Measurements from ENCODE around the gene URB2. TPM values are rescaled to one million over a fixed set of nuclear protein-coding genes. Genes with fewer than 3 reads are reported as not detected.
"Not testable (repeated sequence)": the region's sequence is repeated elsewhere in the genome, so short reads cannot be mapped to it uniquely, and the experiment has no call there.

URB2 gene
- polyA plus RNA-seq, 1 donor, result 6.7 TPM

GRCh38 chr1:229593800-229594199 is 32.2 kb upstream of the URB2 start:
- no CpG with 5 or more reads among the region's 12 CpGs for WGBS (ENCODE audit: insufficient coverage, low lambda C conversion rate)
- H3K27ac ChIP-seq (ENCODE audit: low read length), result no peak overlapping the region

GRCh38 chr1:229594227-229595008 is 31.6 kb upstream of the URB2 start:
- no peak for DNase-seq
- H3K27me3 ChIP-seq (ENCODE audit: control insufficient read depth, insufficient read depth, low read length), result no peaks in the 10 kb centered on the region
- H3K9me3 ChIP-seq (ENCODE audit: control insufficient read depth, low read depth, low read length), result no peaks in the 10 kb centered on the region
- H3K27ac ChIP-seq (ENCODE audit: low read length), result no peak overlapping the region
- H3K36me3 ChIP-seq (ENCODE audit: control insufficient read depth, insufficient read depth, low read length), result peaks cover 20% of the 10 kb centered on the region
- no peak overlapping the region for H3K4me3 ChIP-seq (ENCODE audit: low read length)
- WGBS (ENCODE audit: insufficient coverage, low lambda C conversion rate), result no CpG with 5 or more reads among the region's 34 CpGs
- no peaks in the 10 kb centered on the region for H3K4me1 ChIP-seq (ENCODE audit: control insufficient read depth, insufficient read depth, low read length)

More at GRCh38 chr1:229593800-229594199, 32.2 kb upstream of the URB2 start:
- Histone ChIP-seq H3K36me3 (ENCODE audit: control insufficient read depth, insufficient read depth, low read length) (peaks cover 20% of the 10 kb centered on the region), H3K27me3 (ENCODE audit: control insufficient read depth, insufficient read depth, low read length) (no peaks in the 10 kb centered on the region), H3K4me1 (ENCODE audit: control insufficient read depth, insufficient read depth, low read length) (no peaks in the 10 kb centered on the region), H3K4me3 (ENCODE audit: low read length) (no peak overlapping the region), H3K9me3 (ENCODE audit: control insufficient read depth, low read depth, low read length) (no peaks in the 10 kb centered on the region)
- DNase-seq, result no peak

GRCh38 chr1:229595876-229596275 is 30.2 kb upstream of the URB2 start:
- H3K36me3 ChIP-seq (ENCODE audit: control insufficient read depth, insufficient read depth, low read length), result peaks cover 29% of the 10 kb centered on the region
- not testable (repeated sequence) for DNase-seq; H3K27me3 ChIP-seq (ENCODE audit: control insufficient read depth, insufficient read depth, low read length); H3K27ac ChIP-seq (ENCODE audit: low read length); H3K4me1 ChIP-seq (ENCODE audit: control insufficient read depth, insufficient read depth, low read length); H3K9me3 ChIP-seq (ENCODE audit: control insufficient read depth, low read depth, low read length); H3K4me3 ChIP-seq (ENCODE audit: low read length)
- WGBS (ENCODE audit: insufficient coverage, low lambda C conversion rate), result no CpG with 5 or more reads among the region's 7 CpGs

- 100% methylated on average over 2 of the region's 7 CpGs for whole genome bisulfite sequencing (ENCODE audit: insufficient coverage, low lambda C conversion rate)
- no peak for DNase-seq
- H3K27me3 ChIP-seq (ENCODE audit: control insufficient read depth, insufficient read depth, low read length), result no peaks in the 10 kb centered on the region
- H3K9me3 ChIP-seq (ENCODE audit: control insufficient read depth, low read depth, low read length), result no peaks in the 10 kb centered on the region
- peaks cover 38% of the 10 kb centered on the region for H3K36me3 ChIP-seq (ENCODE audit: control insufficient read depth, insufficient read depth, low read length)
- H3K4me3 ChIP-seq (ENCODE audit: low read length), result no peak overlapping the region
- no peaks in the 10 kb centered on the region for H3K4me1 ChIP-seq (ENCODE audit: control insufficient read depth, insufficient read depth, low read length)
- H3K27ac ChIP-seq (ENCODE audit: low read length), result no peak overlapping the region
Observed at GRCh38 chr1:229596925-229597699, 28.9 kb upstream of the URB2 start.

- 56% methylated on average over 1 of the region's 3 CpGs for WGBS (ENCODE audit: insufficient coverage, low lambda C conversion rate)
- H3K27ac ChIP-seq (ENCODE audit: low read length), result no peak overlapping the region
- no peaks in the 10 kb centered on the region for H3K27me3 ChIP-seq (ENCODE audit: control insufficient read depth, insufficient read depth, low read length)
- no peaks in the 10 kb centered on the region for H3K4me1 ChIP-seq (ENCODE audit: control insufficient read depth, insufficient read depth, low read length)
- H3K4me3 ChIP-seq (ENCODE audit: low read length), result no peak overlapping the region
- H3K9me3 ChIP-seq (ENCODE audit: control insufficient read depth, low read depth, low read length), result no peaks in the 10 kb centered on the region
- peaks cover 42% of the 10 kb centered on the region for H3K36me3 ChIP-seq (ENCODE audit: control insufficient read depth, insufficient read depth, low read length)
- no peak for DNase-seq
Observed at GRCh38 chr1:229597877-229598276, 28.2 kb upstream of the URB2 start.

- H3K9me3 ChIP-seq (ENCODE audit: control insufficient read depth, low read depth, low read length), result no peaks in the 10 kb centered on the region
- 100% methylated on average over 1 of the region's 3 CpGs for WGBS (ENCODE audit: insufficient coverage, low lambda C conversion rate)
- DNase-seq, result no peak
- no peaks in the 10 kb centered on the region for H3K27me3 ChIP-seq (ENCODE audit: control insufficient read depth, insufficient read depth, low read length)
- H3K4me3 ChIP-seq (ENCODE audit: low read length), result no peak overlapping the region
- peaks cover 43% of the 10 kb centered on the region for H3K36me3 ChIP-seq (ENCODE audit: control insufficient read depth, insufficient read depth, low read length)
- H3K4me1 ChIP-seq (ENCODE audit: control insufficient read depth, insufficient read depth, low read length), result no peaks in the 10 kb centered on the region
- H3K27ac ChIP-seq (ENCODE audit: low read length), result no peak overlapping the region
Observed at GRCh38 chr1:229599218-229599954, 26.7 kb upstream of the URB2 start.

- no peak overlapping the region for H3K27ac ChIP-seq (ENCODE audit: low read length)
Observed at GRCh38 chr1:229600229-229600628, 25.8 kb upstream of the URB2 start.

GRCh38 chr1:229603371-229604005 is 22.6 kb upstream of the URB2 start:
- DNase-seq, result no peak
- 83% methylated on average over 1 of the region's 7 CpGs for WGBS (ENCODE audit: insufficient coverage, low lambda C conversion rate)
- no peaks in the 10 kb centered on the region for H3K9me3 ChIP-seq (ENCODE audit: control insufficient read depth, low read depth, low read length)
- no peak overlapping the region for H3K27ac ChIP-seq (ENCODE audit: low read length)
- peaks cover 61% of the 10 kb centered on the region for H3K36me3 ChIP-seq (ENCODE audit: control insufficient read depth, insufficient read depth, low read length)
- H3K4me1 ChIP-seq (ENCODE audit: control insufficient read depth, insufficient read depth, low read length), result no peaks in the 10 kb centered on the region
- no peaks in the 10 kb centered on the region for H3K27me3 ChIP-seq (ENCODE audit: control insufficient read depth, insufficient read depth, low read length)
- no peak overlapping the region for H3K4me3 ChIP-seq (ENCODE audit: low read length)

More at GRCh38 chr1:229600229-229600628, 25.8 kb upstream of the URB2 start:
- H3K9me3 ChIP-seq (ENCODE audit: control insufficient read depth, low read depth, low read length), result no peaks in the 10 kb centered on the region
- no peak overlapping the region for H3K4me3 ChIP-seq (ENCODE audit: low read length)
- WGBS (ENCODE audit: insufficient coverage, low lambda C conversion rate), result 100% methylated on average over 2 of the region's 5 CpGs
- no peaks in the 10 kb centered on the region for H3K27me3 ChIP-seq (ENCODE audit: control insufficient read depth, insufficient read depth, low read length)
- no peaks in the 10 kb centered on the region for H3K4me1 ChIP-seq (ENCODE audit: control insufficient read depth, insufficient read depth, low read length)
- DNase-seq, result no peak
- peaks cover 46% of the 10 kb centered on the region for H3K36me3 ChIP-seq (ENCODE audit: control insufficient read depth, insufficient read depth, low read length)

- 89% methylated on average over 1 of the region's 2 CpGs for WGBS (ENCODE audit: insufficient coverage, low lambda C conversion rate)
- Histone ChIP-seq H3K4me1 (ENCODE audit: control insufficient read depth, insufficient read depth, low read length) (no peaks in the 10 kb centered on the region), H3K27ac (ENCODE audit: low read length) (no peak overlapping the region), H3K4me3 (ENCODE audit: low read length) (no peak overlapping the region), H3K36me3 (ENCODE audit: control insufficient read depth, insufficient read depth, low read length) (peaks cover 78% of the 10 kb centered on the region), H3K27me3 (ENCODE audit: control insufficient read depth, insufficient read depth, low read length) (no peaks in the 10 kb centered on the region), H3K9me3 (ENCODE audit: control insufficient read depth, low read depth, low read length) (no peaks in the 10 kb centered on the region)
- DNase-seq, result no peak
Observed at GRCh38 chr1:229607370-229607769, 18.7 kb upstream of the URB2 start.

GRCh38 chr1:229608590-229608989 is 17.5 kb upstream of the URB2 start:
- Histone ChIP-seq H3K27ac (ENCODE audit: low read length) (no peak overlapping the region), H3K36me3 (ENCODE audit: control insufficient read depth, insufficient read depth, low read length) (peaks cover 80% of the 10 kb centered on the region), H3K9me3 (ENCODE audit: control insufficient read depth, low read depth, low read length) (no peaks in the 10 kb centered on the region), H3K4me3 (ENCODE audit: low read length) (no peak overlapping the region), H3K4me1 (ENCODE audit: control insufficient read depth, insufficient read depth, low read length) (no peaks in the 10 kb centered on the region), H3K27me3 (ENCODE audit: control insufficient read depth, insufficient read depth, low read length) (no peaks in the 10 kb centered on the region)
- no peak for DNase-seq
- WGBS (ENCODE audit: insufficient coverage, low lambda C conversion rate), result no CpG with 5 or more reads among the region's 2 CpGs
